HCT116 (cell line): ENCODE data around the gene FCF1. TPM values are rescaled to one million over a fixed set of nuclear protein-coding genes. Genes with fewer than 3 reads are reported as not detected.

Experiments
- ATAC-seq: fragments of 200-7000 bp; cut with Tn5 transposase; 2 replicates; pipeline ENCODE4 v1.9.1; 2020; ENCODE audit warnings: mild to moderate bottlenecking, moderate library complexity
- BruUV-seq: library from RNA; stranded (reverse); fragments of 400-500 nt; replicated peaks from 2 replicates; lab custom pipeline; 2021; lab: Mats Ljungman, UMichigan
- CTCF ChIA-PET: fragments of 300-600 bp; sonication (Branson Sonifier 250); formaldehyde crosslinking; loops from one replicate; lab custom pipeline; 2021; ENCODE audit warnings: antibody characterized with exemption; lab: Charles Lee
- POLR2A ChIA-PET: fragments of 300-600, 350-600 bp; sonication (Branson Sonifier 250); formaldehyde crosslinking; loops from one replicate; lab custom pipeline; 2021; ENCODE audit warnings: antibody characterized with exemption; lab: Charles Lee
- RAD21 ChIA-PET, 2 experiments: fragments of 300-600 bp; sonication (Branson Sonifier 250); formaldehyde crosslinking; loops; one replicate each; lab custom pipeline; 2023; ENCODE audit warnings: low total read pairs in 2 of 2; ENCODE audit not compliant: uncharacterized antibody in 2 of 2, unreplicated experiment in 2 of 2, low non-redundant PET in 1 of 2; lab: Charles Lee
- DNase-seq: peaks from one replicate; pipeline ENCODE4 v3.0.0-alpha.2; 2010; ENCODE audit warnings: low read depth, low spot score
- H2AFZ ChIP-seq: fragments of 200-600 bp; shearing (Covaris generic), sonication (generic); 2 replicates; pipeline ENCODE4 v1.6.1; 2017; ENCODE audit warnings: low read depth, mixed run types, mixed read lengths, antibody characterized with exemption, low read length; ENCODE audit not compliant: poor library complexity, severe bottlenecking
- H3K27ac ChIP-seq: 2 replicates; pipeline ENCODE4 v1.5.1; 2012; ENCODE audit warnings: low read depth, low read length
- H3K27me3 ChIP-seq: fragments of 200-600 bp; sonication (generic); 2 replicates; pipeline ENCODE4 v1.6.1; 2016; ENCODE audit warnings: mixed run types, low read length, mixed read lengths; ENCODE audit not compliant: insufficient read depth
- H3K36me3 ChIP-seq, 2 experiments: fragments of 200-500 bp in 1 of 2; fragments of 200-600 bp in 1 of 2; sonication (Bioruptor generic) in 1 of 2; sonication (generic) in 1 of 2; 2 replicates each; pipeline versions ENCODE4 v1.5.1 to v1.6.1; 2014 to 2016; ENCODE audit warnings: low read length in 2 of 2, inconsistent platforms in 1 of 2, mixed read lengths in 1 of 2, mixed run types in 1 of 2; ENCODE audit not compliant: insufficient read depth in 2 of 2, control insufficient read depth in 1 of 2
- H3K4me1 ChIP-seq, 2 experiments: fragments of 200-600 bp in 1 of 2; sonication (generic) in 1 of 2; 2 replicates each; pipeline versions ENCODE4 v1.5.1 to v1.6.1; 2012 to 2017; ENCODE audit warnings: low read length in 2 of 2, inconsistent platforms in 1 of 2, mild to moderate bottlenecking in 1 of 2, mixed read lengths in 1 of 2, mixed run types in 1 of 2, moderate library complexity in 1 of 2; ENCODE audit not compliant: insufficient read depth in 2 of 2, control insufficient read depth in 1 of 2
- H3K4me2 ChIP-seq: fragments of 200-600 bp; sonication (generic); 2 replicates; pipeline ENCODE4 v1.6.1; 2017; ENCODE audit warnings: mixed run types, low read length, mixed read lengths
- H3K4me3 ChIP-seq, 2 experiments: fragments of 200-600 bp in 1 of 2; sonication (generic) in 1 of 2; replicated peaks in 1 of 2; 2 replicates each; pipeline ENCODE4 v1.5.1; 2011 to 2016; ENCODE audit warnings: low read length in 2 of 2, control low read depth in 1 of 2, low read depth in 1 of 2, mild to moderate bottlenecking in 1 of 2, mixed read lengths in 1 of 2, mixed run types in 1 of 2
- H3K79me2 ChIP-seq: fragments of 200-600 bp; sonication (generic); 2 replicates; pipeline ENCODE4 v1.6.1; 2017; ENCODE audit warnings: mild to moderate bottlenecking, mixed run types, low read length, moderate library complexity, mixed read lengths; ENCODE audit not compliant: insufficient read depth
- H3K9ac ChIP-seq: fragments of 200-600 bp; sonication (generic); 2 replicates; pipeline ENCODE4 v1.6.1; 2016; ENCODE audit warnings: low read length, mixed read lengths
- H3K9me2 ChIP-seq: fragments of 200-600 bp; sonication (generic), shearing (Covaris generic); 2 replicates; pipeline ENCODE4 v1.6.1; 2017; ENCODE audit warnings: mixed run types, mild to moderate bottlenecking, moderate library complexity; ENCODE audit not compliant: insufficient read depth
- H3K9me3 ChIP-seq, 2 experiments: fragments of 200-500 bp in 1 of 2; fragments of 200-600 bp in 1 of 2; sonication (Bioruptor generic) in 1 of 2; sonication (generic) in 1 of 2; 2 replicates each; pipeline ENCODE4 v1.6.1; 2014 to 2017; ENCODE audit warnings: low read length in 2 of 2, mixed read lengths in 2 of 2, inconsistent platforms in 1 of 2, low read depth in 1 of 2, mild to moderate bottlenecking in 1 of 2, mixed run types in 1 of 2, moderate library complexity in 1 of 2; ENCODE audit not compliant: control insufficient read depth in 1 of 2, insufficient read depth in 1 of 2
- H4K20me1 ChIP-seq: fragments of 200-600 bp; sonication (generic), shearing (Covaris generic); 2 replicates; pipeline ENCODE4 v1.6.1; 2017; ENCODE audit warnings: mixed run types, mild to moderate bottlenecking, moderate library complexity; ENCODE audit not compliant: insufficient read depth
- ATF3 ChIP-seq: IDR thresholded peaks from 2 replicates; pipeline ENCODE4 v1.6.1; 2012
- CEBPB ChIP-seq: IDR thresholded peaks from 2 replicates; pipeline ENCODE4 v1.6.1; 2012; ENCODE audit warnings: low read depth
- CTCF ChIP-seq, 3 experiments: fragments of 200-600 bp in 1 of 3; sonication (generic) in 1 of 3; IDR thresholded peaks in 2 of 3; conservative IDR thresholded peaks in 1 of 3; 2 replicates each; pipeline ENCODE4 v1.5.1; 2012 to 2017; ENCODE audit warnings: low read depth in 2 of 3, low read length in 2 of 3, antibody characterized with exemption in 1 of 3, borderline replicate concordance in 1 of 3, control low read depth in 1 of 3, mild to moderate bottlenecking in 1 of 3, mixed read lengths in 1 of 3, mixed run types in 1 of 3, moderate library complexity in 1 of 3; ENCODE audit not compliant: insufficient read depth in 1 of 3
- EGR1 ChIP-seq: IDR thresholded peaks from 2 replicates; pipeline ENCODE4 v1.6.1; 2012; ENCODE audit warnings: low read depth
- ELF1 ChIP-seq: IDR thresholded peaks from 2 replicates; pipeline ENCODE4 v1.6.1; 2012; ENCODE audit warnings: low read depth, borderline replicate concordance
- EZH2 ChIP-seq: fragments of 200-600 bp; sonication (generic); IDR thresholded peaks from 2 replicates; pipeline ENCODE4 v1.6.1; 2017; ENCODE audit warnings: antibody characterized with exemption, mixed run types
- FOSL1 ChIP-seq: IDR thresholded peaks from 2 replicates; pipeline ENCODE4 v1.6.1; 2012; ENCODE audit warnings: low read depth
- JUND ChIP-seq: IDR thresholded peaks from 2 replicates; pipeline ENCODE4 v1.6.1; 2012
- MAX ChIP-seq: IDR thresholded peaks from 2 replicates; pipeline ENCODE4 v1.6.1; 2012
- POLR2AphosphoS5 ChIP-seq: IDR thresholded peaks from 2 replicates; pipeline ENCODE4 v1.6.1; 2011; ENCODE audit warnings: mild to moderate bottlenecking, low read depth, low read length, moderate library complexity
- RAD21 ChIP-seq: IDR thresholded peaks from 2 replicates; pipeline ENCODE4 v1.6.1; 2012; ENCODE audit warnings: low read depth, mild to moderate bottlenecking
- REST ChIP-seq: IDR thresholded peaks from 2 replicates; pipeline ENCODE4 v1.6.1; 2012; ENCODE audit warnings: low read depth
- SIN3A ChIP-seq: IDR thresholded peaks from 2 replicates; pipeline ENCODE4 v1.6.1; 2012; ENCODE audit warnings: low read depth
- SP1 ChIP-seq: IDR thresholded peaks from 2 replicates; pipeline ENCODE4 v1.6.1; 2012; ENCODE audit warnings: low read depth
- SRF ChIP-seq: IDR thresholded peaks from 2 replicates; pipeline ENCODE4 v1.6.1; 2012; ENCODE audit warnings: low read depth
- TCF7L2 ChIP-seq: IDR thresholded peaks from 2 replicates; pipeline ENCODE4 v1.7.0; 2011; ENCODE audit warnings: borderline replicate concordance, inconsistent platforms; ENCODE audit not compliant: insufficient read depth, insufficient read length; ENCODE audit errors: extremely low read depth
- YY1 ChIP-seq: IDR thresholded peaks from 2 replicates; pipeline ENCODE4 v1.6.1; 2011; ENCODE audit warnings: low read length, low read depth, moderate library complexity, mild to moderate bottlenecking; ENCODE audit not compliant: insufficient replicate concordance; ENCODE audit errors: extremely low read depth
- ZBTB33 ChIP-seq: IDR thresholded peaks from 2 replicates; pipeline ENCODE4 v1.6.1; 2011; ENCODE audit warnings: mild to moderate bottlenecking, low read length, moderate library complexity; ENCODE audit not compliant: insufficient replicate concordance; ENCODE audit errors: extremely low read depth
- ZFX ChIP-seq: fragments of 450-650 bp; IDR thresholded peaks from 2 replicates; pipeline ENCODE4 v1.6.1; 2017
- intact Hi-C: fragments of 100-400 bp; cut with micrococcal nuclease; formaldehyde crosslinking; loops from 2 replicates; pipeline ENCODE4 v1.10.0; 2022
- total RNA-seq: library from RNA; stranded (reverse); gene quantifications from one replicate; pipeline ENCODE4 v1.2.1, GENCODE V29; 2021; ENCODE audit not compliant: unreplicated experiment

Gene FCF1
- total RNA-seq, 1 experiment from 2014 or later, result 69.0 TPM

GRCh38 chr14:74704656-74705055, 8.3 kb upstream of the FCF1 start:
- H3K79me2 ChIP-seq, result peaks cover 92% of the 10 kb centered on the region
- no TSS peak for BruUV-seq

More at GRCh38 chr14:74704656-74705055, 8.3 kb upstream of the FCF1 start:
- Histone ChIP-seq H3K9me2 (no peaks in the 10 kb centered on the region), H3K27me3 (no peaks in the 10 kb centered on the region), H3K9me3 (peaks cover 3 to 6% of the 10 kb centered on the region in 2 experiments; a peak in 2 of 4 replicates), H3K4me2 (no peak overlapping the region), H2AFZ (no peak overlapping the region), H3K4me1 (no peaks in the 10 kb centered on the region), H3K9ac (no peak overlapping the region), H3K36me3 (no peaks in the 10 kb centered on the region), H3K4me3 (no peak overlapping the region), H3K27ac (no peak overlapping the region), H4K20me1 (no peaks in the 10 kb centered on the region)
- ATAC-seq (no peak), DNase-seq (no peak)
- intact Hi-C loops, result no loop called here
- ChIA-PET RAD21 (no interaction called here), POLR2A (no interaction called here), CTCF (no interaction called here)
- TF ChIP-seq ZBTB33 (no peak), TCF7L2 (no peak), FOSL1 (no peak), RAD21 (no peak), YY1 (no peak), SRF (no peak), EGR1 (no peak), ATF3 (no peak), MAX (no peak), POLR2AphosphoS5 (no peak), CEBPB (no peak), SIN3A (no peak), REST (no peak), CTCF (IDR thresholded peaks at IDR 0.05 in 2 of 3, conservative IDR thresholded peaks at IDR 0.05 in 1 of 3; ENCODE audit: borderline replicate concordance in 1 of 3, insufficient read depth in 1 of 3, low read depth in 2 of 3, low read length in 2 of 3) (no peak), ZFX (no peak), SP1 (no peak), ELF1 (no peak), JUND (no peak), EZH2 (no peak)
